GM15510 (cell line): Measurements from ENCODE around the gene PNKD.

Experiments used
- POLR2A ChIP-seq: IDR thresholded peaks from 3 replicates; pipeline ENCODE4 v1.6.1; 2011; ENCODE audit warnings: borderline replicate concordance; ENCODE audit not compliant: insufficient read length; ENCODE audit errors: extremely low read depth

Gene PNKD

GRCh38 chr2:218269900-218270720 is at the start of gene PNKD, which contains the start of gene AAMP:
TSS of gene PNKD (plus strand) at chr2:218270519. CDS start at chr2:218270536, 17 bp downstream.
TSS of gene AAMP (minus strand) at chr2:218270137. CDS start at chr2:218270086, 51 bp downstream.
- TF ChIP-seq POLR2A = peak; percentile 54

GRCh38 chr2:218221000-218221399 is 49.3 kb upstream of the PNKD start:
- no peak for TF ChIP-seq POLR2A

GRCh38 chr2:218223046-218223445 is 47.3 kb upstream of the PNKD start:
- no peak for TF ChIP-seq POLR2A

- TF ChIP-seq POLR2A = no peak
Observed at GRCh38 chr2:218224186-218224585, 46.1 kb upstream of the PNKD start.

GRCh38 chr2:218226903-218227302 is 43.4 kb upstream of the PNKD start:
- no peak for TF ChIP-seq POLR2A

GRCh38 chr2:218228366-218229090 is 41.8 kb upstream of the PNKD start:
- TF ChIP-seq POLR2A = no peak

GRCh38 chr2:218229239-218229638 is 41.1 kb upstream of the PNKD start:
- no peak for TF ChIP-seq POLR2A

- no peak for TF ChIP-seq POLR2A
Observed at GRCh38 chr2:218229851-218230250, 40.5 kb upstream of the PNKD start.

- TF ChIP-seq POLR2A = no peak
Observed at GRCh38 chr2:218230882-218231281, 39.4 kb upstream of the PNKD start.

GRCh38 chr2:218233543-218233942 is 36.8 kb upstream of the PNKD start:
- TF ChIP-seq POLR2A = no peak

GRCh38 chr2:218234521-218234920 is 35.8 kb upstream of the PNKD start:
- no peak for TF ChIP-seq POLR2A

- TF ChIP-seq POLR2A = no peak
Observed at GRCh38 chr2:218235017-218235416, 35.3 kb upstream of the PNKD start.

- TF ChIP-seq POLR2A = no peak
Observed at GRCh38 chr2:218236829-218237228, 33.5 kb upstream of the PNKD start.

GRCh38 chr2:218238887-218239286 is 31.4 kb upstream of the PNKD start:
- no peak for TF ChIP-seq POLR2A

GRCh38 chr2:218244204-218244603 is 26.1 kb upstream of the PNKD start:
- TF ChIP-seq POLR2A = no peak

GRCh38 chr2:218244665-218245064 is 25.7 kb upstream of the PNKD start:
- TF ChIP-seq POLR2A = no peak
